Superior temporal gyrus (tissue), 1 donor: ENCODE measurements around the gene POC1B.

ENCODE experiments used
- DNase-seq: peaks from one replicate; pipeline ENCODE4 v3.0.0-alpha.2; 2016; ENCODE audit errors: extremely low spot score

POC1B gene

DNA sequence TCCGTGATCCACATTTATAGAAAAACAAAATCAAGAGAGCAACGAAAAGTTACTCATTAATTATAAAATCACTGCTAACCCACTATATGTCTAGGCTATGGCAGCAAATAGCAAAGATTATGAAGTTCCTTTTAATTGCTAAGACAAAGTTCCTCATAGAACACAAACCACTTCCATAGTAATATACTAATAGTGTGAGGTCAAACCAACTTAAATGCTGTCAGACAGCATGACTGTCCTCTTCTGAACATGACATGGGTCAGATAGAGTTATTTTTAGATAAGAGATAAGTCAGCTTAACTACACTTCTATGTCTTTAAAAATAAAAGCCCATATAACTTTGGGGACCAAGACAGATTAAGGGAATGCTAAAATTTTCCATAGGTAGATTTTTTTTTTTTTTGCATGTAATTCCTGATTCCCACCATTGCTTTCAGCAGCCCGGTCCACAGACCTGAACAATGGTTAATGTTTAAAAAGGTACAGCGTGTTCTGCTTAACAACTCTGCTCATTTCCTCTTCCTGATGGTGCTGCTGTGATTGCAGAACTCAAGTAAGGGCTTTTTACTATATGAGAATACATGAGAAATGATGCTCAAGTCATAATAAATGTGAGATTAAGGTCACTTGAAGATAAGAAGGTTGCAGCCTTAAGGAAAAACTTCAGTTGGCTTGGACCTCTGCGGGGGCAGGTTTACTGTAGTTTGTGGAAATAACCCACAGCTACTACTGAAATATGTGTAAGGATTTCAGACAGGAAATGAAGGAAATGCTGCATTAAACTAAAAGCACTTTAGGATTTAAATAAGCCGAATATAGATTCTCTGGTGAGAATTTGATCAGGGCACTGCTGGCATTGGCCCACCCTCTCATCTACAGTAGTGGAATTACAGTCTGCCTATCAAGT, 135.8 kb downstream of the POC1B start:
- no peak for DNase-seq

DNA sequence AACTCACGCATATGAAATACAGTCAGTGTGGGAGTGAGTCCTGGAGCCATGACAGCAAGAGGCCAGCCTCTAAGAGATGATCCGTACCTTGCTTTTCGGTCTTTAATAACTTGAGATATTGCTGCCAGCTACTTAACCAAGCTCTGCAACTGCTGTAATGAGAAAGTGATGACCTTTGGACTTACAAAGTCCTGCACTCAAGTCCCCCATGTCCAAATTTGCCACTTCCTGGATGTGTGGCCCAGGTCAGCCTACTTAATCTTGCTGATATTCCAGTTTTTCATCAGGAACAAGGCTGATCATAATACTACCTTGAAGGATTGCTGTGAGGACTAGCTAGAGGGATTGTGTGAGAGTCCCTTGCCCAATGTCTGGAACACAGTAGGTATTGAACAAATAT, 139.7 kb downstream of the POC1B start:
- DNase-seq: no peak

DNA sequence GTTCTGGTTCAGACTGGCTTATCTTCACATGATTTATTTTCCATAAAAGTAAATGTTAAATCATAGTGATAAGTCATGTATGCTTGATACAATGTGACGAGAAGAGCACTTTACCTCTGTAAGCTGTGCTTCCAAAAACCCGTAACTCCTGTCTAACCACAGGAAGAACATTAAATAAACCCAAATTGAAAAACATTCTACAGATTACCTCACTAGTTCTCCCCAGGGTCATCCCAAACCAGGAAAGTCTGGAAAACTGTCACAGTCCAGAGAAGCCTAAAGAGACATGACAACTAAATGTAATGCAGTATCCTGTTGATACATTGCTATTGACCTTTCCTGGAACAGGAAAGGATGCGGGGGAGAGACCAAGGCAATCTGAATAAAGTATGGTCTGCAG, 141.0 kb downstream of the POC1B start:
- no peak for DNase-seq

DNA sequence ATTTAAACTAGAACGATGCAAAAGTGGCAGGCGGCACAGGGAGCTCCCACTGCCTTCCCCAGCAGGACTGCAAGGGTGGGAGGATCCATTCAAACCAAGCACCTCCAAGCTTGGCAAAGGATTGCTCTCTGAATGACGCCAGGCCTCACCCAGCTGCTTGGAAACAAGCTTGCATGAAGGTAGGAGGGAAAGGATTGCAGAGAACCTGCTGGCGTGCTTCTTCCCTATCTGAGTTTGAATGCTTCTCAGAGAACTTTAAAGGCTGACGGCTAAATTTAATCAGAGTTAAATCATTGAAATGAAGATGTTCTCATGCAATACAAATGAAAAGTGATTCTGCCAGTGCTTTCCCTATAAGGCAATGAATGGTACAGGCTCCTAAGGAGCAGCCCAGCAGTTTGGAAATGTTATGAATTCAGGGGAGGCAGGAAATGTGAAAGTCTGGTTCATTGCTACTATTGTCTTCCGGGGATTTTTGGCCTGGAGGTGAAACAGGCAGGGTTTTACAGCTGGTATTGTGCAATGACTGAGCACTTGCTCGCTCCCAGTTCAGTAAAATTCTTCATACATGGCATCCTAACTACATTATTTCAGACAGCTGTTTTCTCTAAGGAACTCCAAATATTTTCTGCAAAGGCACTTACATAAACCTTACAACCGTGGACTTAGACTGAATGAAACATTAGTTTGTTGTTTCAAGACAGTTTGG, 141.6 kb downstream of the POC1B start:
- DNase-seq: peak; percentile 73

DNA sequence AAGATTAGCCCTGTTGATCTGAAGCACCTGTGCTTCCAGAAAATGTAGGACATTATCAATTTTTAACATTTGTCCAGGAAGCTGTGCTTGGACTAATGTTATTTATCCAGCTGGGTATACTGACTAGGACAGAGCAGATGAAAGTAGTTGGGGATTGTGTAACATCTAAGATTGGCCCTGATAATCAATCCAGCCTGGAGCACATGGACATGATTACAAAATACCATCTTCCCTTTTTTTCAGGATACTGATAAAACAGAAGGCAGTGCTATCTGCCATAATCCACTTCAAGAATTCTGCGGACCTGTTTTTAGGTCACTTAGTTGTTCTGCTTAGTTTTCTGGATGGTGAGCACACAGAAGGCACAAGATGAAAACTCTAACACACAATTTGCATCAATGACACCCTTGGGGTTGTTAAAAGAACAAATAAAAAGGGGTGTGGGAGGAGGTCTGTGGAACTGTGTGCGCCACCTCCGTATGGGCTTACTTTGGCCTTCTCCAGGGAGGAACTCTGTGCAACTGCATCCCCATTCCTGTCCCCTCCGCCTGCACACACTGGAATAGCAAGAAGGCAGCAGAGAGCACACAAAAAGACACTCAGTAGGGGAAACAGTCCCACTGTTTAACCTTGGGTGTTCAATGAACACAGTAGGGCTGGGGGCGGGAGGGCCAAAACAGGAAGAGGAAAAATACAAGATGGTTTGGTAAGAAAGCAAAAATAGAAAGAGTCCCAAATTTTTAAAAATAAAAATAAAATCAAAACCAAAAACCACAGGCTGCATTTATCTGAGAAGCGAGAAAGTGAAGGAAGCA, 142.4 kb downstream of the POC1B start:
- no peak for DNase-seq

DNA sequence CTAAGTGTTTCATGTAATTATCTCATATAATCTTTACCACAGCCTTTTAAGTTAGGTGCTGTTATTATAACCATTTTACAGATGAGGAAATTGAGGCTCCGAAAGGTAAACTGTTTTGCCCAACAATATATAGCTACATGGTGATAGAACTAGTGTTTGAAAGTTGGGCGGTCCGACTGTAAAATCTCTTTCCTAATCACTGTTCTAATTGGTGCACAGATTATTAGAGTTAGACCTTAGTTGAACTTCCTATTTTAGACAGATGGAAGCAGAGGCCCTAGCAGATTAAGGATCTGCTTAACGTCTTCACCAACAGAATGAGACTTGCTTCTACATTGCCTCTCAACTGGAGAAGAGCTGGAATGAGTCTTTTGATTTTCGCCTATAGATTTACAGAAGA, 143.5 kb downstream of the POC1B start:
- DNase-seq: no peak

DNA sequence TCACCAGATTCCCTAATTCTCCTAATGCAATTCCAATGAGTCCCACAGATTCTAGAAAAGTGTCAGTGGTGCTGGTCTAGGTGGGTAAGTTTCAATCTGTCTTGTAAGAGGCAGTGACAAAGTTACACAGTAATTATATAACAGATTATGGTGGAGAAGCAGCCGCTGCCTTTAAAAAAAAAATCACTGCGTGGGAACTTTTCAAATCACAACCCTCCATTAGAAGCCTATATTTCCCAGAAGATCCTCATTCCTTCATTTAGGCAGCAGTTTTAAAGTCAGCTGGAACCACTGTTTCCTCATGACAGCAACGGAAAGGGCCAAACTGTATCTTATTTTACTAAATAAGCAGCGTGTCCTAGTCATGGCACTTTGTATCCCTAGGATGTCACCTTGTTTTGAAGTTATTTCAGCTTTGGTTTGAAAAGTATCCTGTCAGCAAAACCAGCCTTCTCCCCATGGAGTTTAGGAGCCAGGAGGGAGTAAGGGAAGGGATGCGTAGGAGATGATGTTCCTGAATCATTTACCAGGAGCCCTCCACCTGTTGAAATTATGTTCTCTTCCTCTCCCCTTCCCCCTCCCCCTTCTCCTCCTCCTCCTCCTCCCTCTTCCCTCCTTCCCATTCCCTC, 145.9 kb downstream of the POC1B start:
- no peak for DNase-seq

DNA sequence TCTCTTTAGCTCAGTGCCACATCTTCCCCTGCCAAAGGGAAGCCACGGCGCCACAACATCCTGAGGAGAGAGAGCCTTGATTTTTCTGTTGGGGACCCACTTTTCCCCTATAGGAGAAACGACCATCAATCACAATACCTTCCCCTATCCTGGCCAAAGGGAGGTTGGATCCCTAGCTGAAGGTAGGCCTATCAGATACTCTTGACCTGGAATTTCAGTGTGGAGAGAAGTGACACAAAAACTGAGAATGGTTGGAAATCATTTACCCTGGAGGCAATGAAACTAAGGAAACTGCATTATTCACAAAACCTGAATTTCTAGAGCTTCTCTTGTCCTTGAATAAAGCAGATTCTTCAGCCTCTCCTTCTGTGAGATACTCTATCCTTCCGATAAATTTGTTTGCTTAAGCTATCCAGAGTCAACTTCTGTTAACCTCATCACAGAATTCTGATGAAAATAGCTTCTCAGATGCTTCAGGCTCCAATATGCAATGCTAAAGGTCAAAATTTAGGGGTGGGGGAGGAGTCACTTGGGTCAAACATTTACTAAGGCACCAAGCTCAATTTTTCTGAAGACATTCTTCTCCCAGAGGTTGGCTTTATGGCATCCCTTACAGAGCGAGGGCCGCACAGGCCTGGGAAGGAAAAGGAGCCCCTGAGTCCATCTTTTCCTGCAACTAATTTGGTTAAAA, 146.6 kb downstream of the POC1B start:
- DNase-seq: no peak

DNA sequence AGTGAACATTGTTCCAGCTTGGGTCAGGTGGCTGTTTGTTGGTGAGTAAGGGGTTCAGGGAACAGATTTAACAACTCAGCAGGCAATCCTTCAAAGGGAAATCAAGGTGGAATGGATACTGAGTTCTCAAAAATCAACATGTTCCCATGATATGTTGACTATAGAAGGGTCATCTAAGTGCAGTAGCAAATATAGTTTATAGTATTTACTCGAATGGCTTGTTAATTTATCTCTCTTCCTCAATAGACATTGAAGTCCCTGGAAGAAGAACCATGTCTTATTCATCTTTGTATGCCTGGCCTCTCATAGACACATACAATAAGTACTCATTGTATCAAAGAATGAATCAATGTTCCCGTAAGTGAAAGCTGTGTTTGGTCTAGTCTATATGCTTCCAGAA, 149.0 kb downstream of the POC1B start:
- DNase-seq: no peak

DNA sequence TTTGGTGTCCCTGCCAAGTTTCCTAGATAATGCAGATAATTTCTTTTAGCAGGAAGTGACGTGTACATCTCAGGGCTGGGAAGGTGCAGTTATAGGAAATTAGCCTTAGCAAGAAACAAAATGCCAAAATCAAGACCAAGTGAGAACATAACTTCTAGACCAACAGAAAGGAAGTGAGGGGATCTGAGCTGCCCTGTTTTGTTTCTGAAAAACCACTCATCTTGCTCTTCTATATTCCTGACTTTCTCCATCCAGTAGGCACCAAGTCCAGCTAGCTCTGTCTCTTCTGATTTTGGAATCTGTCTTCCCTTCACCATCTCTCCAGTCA, 149.7 kb downstream of the POC1B start:
- DNase-seq: no peak

DNA sequence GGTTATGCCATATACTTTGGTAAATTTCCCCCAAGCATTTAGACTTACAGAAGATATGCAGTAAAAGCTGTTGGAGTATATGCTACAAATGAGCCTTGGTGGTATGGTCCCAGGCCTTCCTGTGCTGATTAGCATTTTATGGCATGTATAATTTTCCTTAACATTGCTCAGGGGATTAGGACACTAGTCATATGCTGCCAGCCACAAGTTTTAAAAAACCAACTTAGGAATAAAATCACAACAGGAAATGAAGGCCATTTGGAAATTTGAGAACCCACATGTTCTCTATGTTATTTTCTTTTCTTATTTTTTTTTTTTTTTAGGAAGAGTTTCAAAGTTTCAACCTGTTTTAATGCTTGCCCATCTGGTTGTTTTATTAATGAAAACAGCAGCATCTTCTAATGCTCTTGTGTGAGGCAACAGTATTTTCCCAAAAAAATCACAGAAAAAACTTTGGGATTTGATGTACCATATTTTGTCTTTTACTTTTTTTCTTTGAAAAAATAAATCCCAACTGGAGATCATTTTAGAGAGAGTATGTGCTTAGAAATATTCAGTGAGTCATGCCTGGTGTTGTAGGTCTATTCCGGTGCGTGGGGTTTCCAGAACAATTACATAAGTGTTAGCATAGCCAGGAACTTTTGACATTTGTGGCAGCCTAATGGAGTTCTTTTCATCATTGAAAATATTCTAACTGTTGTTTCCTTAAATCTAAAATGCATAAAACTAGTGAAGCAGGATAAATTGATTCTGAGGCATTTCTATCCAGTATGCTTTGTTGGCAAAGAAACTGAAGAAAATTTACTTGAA, 151.9 kb downstream of the POC1B start:
- no peak for DNase-seq

DNA sequence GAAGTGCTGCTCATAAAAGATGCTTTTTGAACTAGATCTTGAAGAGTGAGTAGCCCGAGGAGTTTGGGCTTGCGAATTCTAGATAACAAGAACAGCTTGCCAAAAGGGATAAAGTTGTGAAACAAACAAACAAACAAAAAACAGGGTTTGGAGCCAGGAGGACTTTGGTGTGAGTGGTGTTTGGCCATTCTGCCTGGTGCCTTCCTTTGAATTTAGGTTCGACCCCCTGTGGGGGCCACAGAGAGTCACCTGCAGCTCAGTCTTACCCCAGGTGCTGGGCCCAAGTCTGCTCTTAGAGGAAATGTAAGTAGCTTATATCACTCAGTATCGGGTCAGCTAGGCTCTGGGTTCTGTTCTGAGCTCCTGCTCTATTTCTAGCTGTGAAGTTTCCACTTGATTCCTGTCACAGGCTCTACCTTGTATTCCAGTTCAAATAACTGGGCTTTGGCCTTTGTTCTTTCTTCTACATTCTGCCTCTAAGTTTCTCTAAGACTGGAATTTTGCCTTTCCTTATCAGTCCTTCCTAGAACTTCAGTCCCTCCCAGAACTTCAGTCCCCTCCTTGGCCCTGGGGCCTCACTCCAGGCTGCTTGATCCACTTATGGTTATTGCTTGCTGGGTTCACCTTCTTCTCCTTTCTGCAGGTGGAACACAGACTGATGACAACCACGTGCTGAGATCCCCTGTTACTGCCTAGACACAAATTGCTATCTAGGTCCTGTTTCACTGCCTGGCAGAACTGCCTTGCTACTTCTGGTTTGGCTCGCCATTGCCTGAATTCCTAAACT, 153.1 kb downstream of the POC1B start:
- no peak for DNase-seq

DNA sequence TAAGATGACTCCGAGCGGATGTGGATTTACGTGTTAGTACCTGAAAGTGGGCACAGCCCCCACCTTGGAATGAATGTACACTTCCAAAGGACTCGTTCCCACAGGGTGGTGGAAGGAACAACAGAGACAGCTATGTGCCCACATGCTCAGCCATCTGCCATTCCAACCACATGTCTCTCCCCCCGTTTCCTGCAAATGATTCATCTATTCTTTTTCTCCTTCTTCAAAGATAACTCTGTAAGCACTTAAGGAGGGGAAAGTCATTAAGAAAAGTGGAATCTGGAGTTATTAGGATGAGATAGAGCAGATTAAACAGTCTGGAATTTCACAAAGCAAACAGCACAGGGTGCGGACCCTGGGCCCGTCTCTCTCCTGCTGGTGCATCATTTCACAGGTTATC, 155.0 kb downstream of the POC1B start:
- no peak for DNase-seq

DNA sequence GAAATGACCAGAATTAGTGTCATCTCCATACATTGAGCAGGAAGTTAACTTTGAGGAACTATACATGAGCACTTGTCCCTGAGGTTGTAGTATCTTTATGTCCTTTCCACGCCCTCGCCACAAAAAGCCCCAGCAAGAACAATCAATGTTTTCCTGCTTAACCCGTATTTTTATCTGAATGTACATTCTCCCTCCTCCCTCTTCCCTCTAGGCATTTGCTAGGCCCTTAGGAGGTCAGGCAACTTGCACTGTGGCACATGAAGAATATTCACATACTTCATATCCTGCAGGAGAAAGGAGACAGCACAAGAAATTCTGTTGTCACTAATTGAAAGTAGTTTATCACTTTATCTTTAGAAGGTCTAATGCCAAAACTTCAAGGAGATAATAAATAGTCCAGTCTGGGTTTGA, 155.4 kb downstream of the POC1B start:
- DNase-seq: no peak
